ENCODE measurements around the gene CLIP2. TPM values are rescaled to one million over a fixed set of nuclear protein-coding genes. Genes with fewer than 3 reads are reported as not detected.

Gene CLIP2
- total RNA-seq, 1 experiment from 2014 or later: 39.9 TPM

DNA sequence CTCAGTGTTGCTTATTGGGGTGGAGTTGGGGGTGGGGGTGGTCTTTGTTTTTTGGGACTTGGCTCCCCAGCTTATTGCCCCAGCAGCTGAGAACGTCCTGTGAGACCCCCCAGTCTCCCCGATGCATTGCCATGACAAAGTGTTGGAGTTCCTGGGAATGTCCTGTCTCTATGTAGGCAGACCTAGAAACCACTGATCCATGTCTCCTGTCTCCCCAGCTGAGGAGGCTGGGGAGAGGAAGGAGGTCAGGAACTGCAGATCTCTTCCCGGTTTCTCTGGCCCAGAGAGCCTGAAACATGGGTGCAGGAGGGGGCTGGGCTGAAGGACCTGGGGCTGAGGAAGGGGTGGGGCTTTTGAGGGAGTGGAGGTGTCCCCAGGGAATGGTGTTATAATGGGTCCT lies 84.3 kb downstream of the CLIP2 start:
- Histone ChIP-seq H3K4me1 (ENCODE audit: control insufficient read depth, insufficient read depth, low read length) (peaks cover 13% of the 10 kb centered on the region), H3K9me3 (ENCODE audit: control insufficient read depth, insufficient read depth, low read depth, low read length) (no peaks in the 10 kb centered on the region), H3K27me3 (ENCODE audit: control insufficient read depth, insufficient read depth, low read length) (no peaks in the 10 kb centered on the region), H3K4me3 (ENCODE audit: low read depth in 2 of 2, low read length in 2 of 2) (no peak overlapping the region), H3K27ac (ENCODE audit: low read length) (no peak overlapping the region), H3K36me3 (ENCODE audit: control insufficient read depth, insufficient read depth, low read length) (no peaks in the 10 kb centered on the region)
- TF ChIP-seq REST (IDR thresholded peaks at IDR 0.05; ENCODE audit: insufficient read depth in 1 of 2, low read depth in 2 of 2, low read length in 1 of 2) (no peak), POLR2AphosphoS5 (IDR thresholded peaks at IDR 0.05; ENCODE audit: low read depth, low read length) (no peak), SIN3A (IDR thresholded peaks at IDR 0.05; ENCODE audit: borderline replicate concordance, insufficient read depth, low read depth, low read length) (no peak), TCF7L2 (IDR thresholded peaks at IDR 0.05; ENCODE audit: low read depth, low read length) (no peak)
- TF ChIP-seq, protein P1, sequence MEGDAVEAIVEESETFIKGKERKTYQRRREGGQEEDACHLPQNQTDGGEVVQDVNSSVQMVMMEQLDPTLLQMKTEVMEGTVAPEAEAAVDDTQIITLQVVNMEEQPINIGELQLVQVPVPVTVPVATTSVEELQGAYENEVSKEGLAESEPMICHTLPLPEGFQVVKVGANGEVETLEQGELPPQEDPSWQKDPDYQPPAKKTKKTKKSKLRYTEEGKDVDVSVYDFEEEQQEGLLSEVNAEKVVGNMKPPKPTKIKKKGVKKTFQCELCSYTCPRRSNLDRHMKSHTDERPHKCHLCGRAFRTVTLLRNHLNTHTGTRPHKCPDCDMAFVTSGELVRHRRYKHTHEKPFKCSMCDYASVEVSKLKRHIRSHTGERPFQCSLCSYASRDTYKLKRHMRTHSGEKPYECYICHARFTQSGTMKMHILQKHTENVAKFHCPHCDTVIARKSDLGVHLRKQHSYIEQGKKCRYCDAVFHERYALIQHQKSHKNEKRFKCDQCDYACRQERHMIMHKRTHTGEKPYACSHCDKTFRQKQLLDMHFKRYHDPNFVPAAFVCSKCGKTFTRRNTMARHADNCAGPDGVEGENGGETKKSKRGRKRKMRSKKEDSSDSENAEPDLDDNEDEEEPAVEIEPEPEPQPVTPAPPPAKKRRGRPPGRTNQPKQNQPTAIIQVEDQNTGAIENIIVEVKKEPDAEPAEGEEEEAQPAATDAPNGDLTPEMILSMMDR (IDR thresholded peaks at IDR 0.05): no peak
- no peak for DNase-seq (ENCODE audit: low read depth, low spot score)
- intact Hi-C loops (cut with micrococcal nuclease; ENCODE audit: unreplicated experiment): no loop called here
- in situ Hi-C loops (cut with HindIII; ENCODE audit: low pct_unique_long_range_greater_than_20kb, low sequenced_read_pairs): no loop called here
- no peak for ATAC-seq
- POLR2A ChIA-PET: no interaction called here
- CTCF ChIA-PET: no interaction called here
- BruUV-seq (replicated peaks): no TSS peak

DNA sequence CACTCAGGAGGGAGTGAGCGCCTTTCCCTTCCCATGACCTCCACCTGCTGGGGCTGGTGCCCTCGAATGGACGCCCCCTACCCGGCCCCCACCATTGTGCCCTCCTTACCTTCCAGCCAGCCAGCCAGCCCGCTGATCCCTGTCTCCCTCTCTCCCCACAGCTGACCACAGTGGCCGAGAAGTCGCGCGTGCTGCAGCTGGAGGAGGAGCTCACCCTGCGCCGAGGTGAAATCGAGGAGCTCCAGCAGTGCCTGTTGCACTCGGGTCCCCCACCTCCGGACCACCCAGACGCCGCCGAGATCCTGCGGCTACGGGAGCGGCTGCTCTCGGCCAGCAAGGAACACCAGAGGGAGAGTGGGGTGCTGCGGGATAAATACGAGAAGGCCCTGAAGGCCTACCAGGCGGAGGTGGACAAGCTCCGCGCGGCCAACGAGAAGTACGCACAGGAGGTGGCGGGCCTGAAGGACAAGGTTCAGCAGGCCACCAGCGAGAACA lies 86.6 kb downstream of the CLIP2 start:
- no peak overlapping the region for H3K4me3 ChIP-seq (ENCODE audit: low read depth in 2 of 2, low read length in 2 of 2)
- H3K36me3 ChIP-seq (ENCODE audit: control insufficient read depth, insufficient read depth, low read length): no peaks in the 10 kb centered on the region
- TF ChIP-seq REST (IDR thresholded peaks at IDR 0.05; ENCODE audit: insufficient read depth in 1 of 2, low read depth in 2 of 2, low read length in 1 of 2) (no peak), POLR2AphosphoS5 (IDR thresholded peaks at IDR 0.05; ENCODE audit: low read depth, low read length) (no peak), TCF7L2 (IDR thresholded peaks at IDR 0.05; ENCODE audit: low read depth, low read length) (no peak)
- POLR2A ChIA-PET: interaction anchor here (0.6 kb wide), 1 partner anchor 118 kb away, joined by 3 read pairs; no protein-coding TSS in a partner anchor
- in situ Hi-C loops (cut with HindIII; ENCODE audit: low pct_unique_long_range_greater_than_20kb, low sequenced_read_pairs): no loop called here
- CTCF ChIA-PET: interaction anchor here (1.0 kb wide), 1 partner anchor 26 kb away, joined by 3 read pairs; no protein-coding TSS in a partner anchor
- BruUV-seq (replicated peaks): no TSS peak
- no peaks in the 10 kb centered on the region for H3K9me3 ChIP-seq (ENCODE audit: control insufficient read depth, insufficient read depth, low read depth, low read length)
- no peak overlapping the region for H3K27ac ChIP-seq (ENCODE audit: low read length)
- ATAC-seq (no peak), DNase-seq (ENCODE audit: low read depth, low spot score) (no peak)
- no peaks in the 10 kb centered on the region for H3K27me3 ChIP-seq (ENCODE audit: control insufficient read depth, insufficient read depth, low read length)
- intact Hi-C loops (cut with micrococcal nuclease; ENCODE audit: unreplicated experiment): no loop called here
- H3K4me1 ChIP-seq (ENCODE audit: control insufficient read depth, insufficient read depth, low read length): peaks cover 13% of the 10 kb centered on the region

Data from Panc1 (cell line).